ENCODE results near the gene MOGAT1. TPM values are rescaled to one million over a fixed set of nuclear protein-coding genes. Genes with fewer than 3 reads are reported as not detected.

MOGAT1 gene
- total and polyA plus RNA-seq, 2 of the 8 experiments (the other 6 are each of a cell fraction or from before 2014, with no cell fraction given) = 0.11 to 0.67 TPM

GRCh38 chr2:222728621-222729020 lies 57.2 kb downstream of the MOGAT1 start:
- Histone ChIP-seq H3K36me3 (ENCODE audit: control insufficient read depth in 2 of 4, insufficient read depth in 4 of 4, low read length in 3 of 4) (no peaks in the 10 kb centered on the region), H3K9me3 (ENCODE audit: insufficient read depth in 2 of 2, low read depth in 1 of 2, low read length in 1 of 2) (no peaks in the 10 kb centered on the region), H2BK120ac (replicated peaks; ENCODE audit: low read depth, low read length) (no peak overlapping the region), H3K27ac (ENCODE audit: low read depth, low read length) (no peak overlapping the region), H3K4me1 (replicated peaks in 1 of 4; ENCODE audit: control insufficient read depth in 3 of 4, insufficient read depth in 4 of 4, low read length in 3 of 4) (no peaks in the 10 kb centered on the region), H2BK5ac (ENCODE audit: low read depth, low read length) (no peak overlapping the region), H4K8ac (ENCODE audit: extremely low read depth, insufficient read depth, low read length) (no peak overlapping the region), H3K79me1 (ENCODE audit: low read depth, low read length) (no peaks in the 10 kb centered on the region), H3K79me2 (ENCODE audit: control insufficient read depth in 1 of 2, insufficient read depth in 2 of 2, low read length in 2 of 2) (no peaks in the 10 kb centered on the region), H4K5ac (ENCODE audit: insufficient read length, low read depth, low read length) (no peak overlapping the region), H2AK5ac (ENCODE audit: low read depth, low read length) (no peak overlapping the region), H4K91ac (replicated peaks; ENCODE audit: insufficient read length, low read length) (no peak overlapping the region), H3K18ac (ENCODE audit: extremely low read depth, low read length) (no peak overlapping the region), H4K20me1 (replicated peaks in 1 of 2; ENCODE audit: control insufficient read depth in 1 of 2, insufficient read depth in 2 of 2, low read length in 2 of 2) (no peaks in the 10 kb centered on the region), H3K14ac (ENCODE audit: insufficient read length) (no peak overlapping the region), H2BK15ac (ENCODE audit: low read length) (no peak overlapping the region), H3K4me3 (ENCODE audit: extremely low read depth in 1 of 4, insufficient read depth in 2 of 4, low read depth in 3 of 4, low read length in 4 of 4) (no peak overlapping the region), H3K9ac (replicated peaks in 1 of 4; ENCODE audit: extremely low read depth in 1 of 4, low read depth in 3 of 4, low read length in 3 of 4) (no peak overlapping the region), H2BK12ac (ENCODE audit: low read depth, low read length) (no peak overlapping the region), H2BK20ac (ENCODE audit: low read length) (no peak overlapping the region), H3K23ac (ENCODE audit: insufficient read length) (no peak overlapping the region), H3K4ac (replicated peaks; ENCODE audit: insufficient read length, low read depth, low read length) (no peak overlapping the region), H2AFZ (ENCODE audit: low read length) (no peak overlapping the region), H3K56ac (replicated peaks; ENCODE audit: insufficient read length, low read depth, low read length) (no peak overlapping the region), H3K27me3 (replicated peaks in 1 of 4; ENCODE audit: control insufficient read depth in 3 of 4, extremely low read depth in 1 of 4, insufficient read depth in 3 of 4, low read length in 3 of 4) (no peaks in the 10 kb centered on the region), H3K4me2 (ENCODE audit: insufficient read depth in 1 of 2, low read depth in 2 of 2, low read length in 2 of 2) (no peak overlapping the region), H3K23me2 (ENCODE audit: low read depth, low read length) (no peaks in the 10 kb centered on the region)
- no peak for DNase-seq (ENCODE audit: low read depth in 1 of 2, low spot score in 2 of 2)
- ChIA-PET POLR2A (ENCODE audit: partially characterized antibody) (interaction anchor here (1.1 kb wide), 1 partner anchor 15 kb away, joined by 3 read pairs; no protein-coding TSS in a partner anchor), CTCF (ENCODE audit: partially characterized antibody) (interaction anchor here (0.8 to 3.1 kb wide), 3 partner anchors 20 to 243 kb away, joined by 3 to 15 read pairs (median 3); no protein-coding TSS in a partner anchor)
- WGBS, 2 experiments (ENCODE audit: extremely low coverage in 1 of 2, insufficient coverage in 1 of 2, insufficient read length in 1 of 2, insufficient replicate concordance in 2 of 2, low coverage in 1 of 2, low lambda C conversion rate in 2 of 2, missing lambda C conversion rate in 1 of 2) = 84% methylated on average over 3 of the region's 3 CpGs; no CpG with 5 or more reads in 1 of the 2 experiments
- FAIRE-seq = no peak
- TF ChIP-seq CTBP2 (IDR thresholded peaks at IDR 0.05; ENCODE audit: borderline replicate concordance, insufficient read depth, insufficient read length, low read length) = no peak
- no peak for TF ChIP-seq SIN3A (conservative IDR thresholded peaks at IDR 0.05 in 1 of 2, IDR thresholded peaks at IDR 0.05 in 1 of 2; ENCODE audit: low read depth in 1 of 2, low read length in 2 of 2)
- TF ChIP-seq, protein P1, sequence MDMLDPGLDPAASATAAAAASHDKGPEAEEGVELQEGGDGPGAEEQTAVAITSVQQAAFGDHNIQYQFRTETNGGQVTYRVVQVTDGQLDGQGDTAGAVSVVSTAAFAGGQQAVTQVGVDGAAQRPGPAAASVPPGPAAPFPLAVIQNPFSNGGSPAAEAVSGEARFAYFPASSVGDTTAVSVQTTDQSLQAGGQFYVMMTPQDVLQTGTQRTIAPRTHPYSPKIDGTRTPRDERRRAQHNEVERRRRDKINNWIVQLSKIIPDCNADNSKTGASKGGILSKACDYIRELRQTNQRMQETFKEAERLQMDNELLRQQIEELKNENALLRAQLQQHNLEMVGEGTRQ (IDR thresholded peaks at IDR 0.05; ENCODE audit: low read length) = no peak
- TF ChIP-seq NANOG (IDR thresholded peaks at IDR 0.05; ENCODE audit: insufficient read depth, low read depth, low read length, poor library complexity, severe bottlenecking) = no peak
- TF ChIP-seq KDM5A (IDR thresholded peaks at IDR 0.05; ENCODE audit: low read length) = no peak
- TF ChIP-seq CHD1 (IDR thresholded peaks at IDR 0.05; ENCODE audit: low read depth, low read length) = no peak
- TF ChIP-seq KDM1A (IDR thresholded peaks at IDR 0.05; ENCODE audit: borderline replicate concordance, low read length) = no peak
- no peak for TF ChIP-seq MAFK (IDR thresholded peaks at IDR 0.05; ENCODE audit: low read depth, low read length)
- no peak for TF ChIP-seq JUN (IDR thresholded peaks at IDR 0.05; ENCODE audit: low read depth, low read length)
- TF ChIP-seq RAD21 (IDR thresholded peaks at IDR 0.05 in 1 of 2, conservative IDR thresholded peaks at IDR 0.05 in 1 of 2; ENCODE audit: low read depth in 2 of 2, low read length in 2 of 2) = no peak
- TF ChIP-seq SP4 (IDR thresholded peaks at IDR 0.05; ENCODE audit: low read length) = no peak
- no peak for TF ChIP-seq RXRA (IDR thresholded peaks at IDR 0.05; ENCODE audit: insufficient read depth, low read depth, low read length)
- no peak for TF ChIP-seq YY1 (IDR thresholded peaks at IDR 0.05; ENCODE audit: low read depth, low read length)
